Pulmonary artery endothelial cell (primary cell): ENCODE measurements around the gene LCMT2. TPM values are rescaled to one million over a fixed set of nuclear protein-coding genes. Genes with fewer than 3 reads are reported as not detected.
"Not testable (repeated sequence)": the region's sequence is repeated elsewhere in the genome, so short reads cannot be mapped to it uniquely, and the experiment has no call there.

Experiments
- DNase-seq: peaks from one replicate; pipeline ENCODE4 v3.0.0-alpha.2; 2011; ENCODE audit warnings: low read depth, low spot score
- total RNA-seq: library from RNA; depleted of rRNA; stranded (reverse); fragments of >200 nt; gene quantifications from 2 replicates; pipeline ENCODE4 v1.2.3, GENCODE V29; 2014

LCMT2 gene
- total RNA-seq, 1 donor from 2014 or later = 5.5 TPM

DNA sequence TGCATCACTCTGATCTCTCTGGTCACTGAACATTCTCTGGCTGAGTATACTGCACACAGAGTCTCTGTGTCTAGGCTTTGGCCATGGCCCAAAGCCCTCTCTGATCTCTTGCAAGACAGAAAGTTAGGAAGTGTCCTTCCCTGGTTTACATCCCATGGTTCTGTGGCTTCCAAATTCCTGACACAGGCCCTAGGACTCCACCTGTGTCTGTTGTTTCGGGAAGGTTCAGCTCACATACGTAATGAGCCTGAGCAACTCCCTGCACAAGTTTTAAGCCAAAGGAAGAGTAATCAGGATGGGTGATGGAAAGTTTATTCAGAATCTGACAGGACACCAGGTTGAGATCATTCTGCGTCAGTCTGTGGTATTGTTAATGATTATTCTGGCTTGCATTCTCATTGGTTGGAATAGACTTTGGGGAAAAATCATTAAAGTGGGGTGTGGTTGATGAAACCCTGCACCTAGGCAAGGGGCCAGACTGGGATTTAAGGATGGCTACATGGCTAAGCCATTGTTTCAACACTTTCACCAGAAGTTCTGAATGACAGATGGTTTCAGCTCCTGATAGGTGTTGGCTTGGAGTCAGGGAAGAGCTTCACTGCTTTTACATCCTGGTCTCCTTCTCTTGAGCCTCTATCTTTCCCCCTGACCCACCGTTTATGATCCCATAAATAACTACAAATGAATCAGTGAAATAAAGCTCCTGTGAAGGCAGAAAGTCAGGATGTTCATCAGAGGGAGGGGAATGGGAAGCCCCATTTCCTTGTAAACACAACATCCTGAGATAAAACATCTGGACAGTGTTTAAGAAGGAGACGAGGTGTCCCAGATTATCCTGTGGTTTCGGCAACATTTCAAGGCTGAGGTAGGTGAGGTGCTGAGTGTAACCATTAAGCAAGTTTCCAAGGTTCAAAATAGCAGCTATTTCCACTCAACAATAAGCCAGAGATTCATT is 14.1 kb downstream of the LCMT2 start:
- DNase-seq = no peak

DNA sequence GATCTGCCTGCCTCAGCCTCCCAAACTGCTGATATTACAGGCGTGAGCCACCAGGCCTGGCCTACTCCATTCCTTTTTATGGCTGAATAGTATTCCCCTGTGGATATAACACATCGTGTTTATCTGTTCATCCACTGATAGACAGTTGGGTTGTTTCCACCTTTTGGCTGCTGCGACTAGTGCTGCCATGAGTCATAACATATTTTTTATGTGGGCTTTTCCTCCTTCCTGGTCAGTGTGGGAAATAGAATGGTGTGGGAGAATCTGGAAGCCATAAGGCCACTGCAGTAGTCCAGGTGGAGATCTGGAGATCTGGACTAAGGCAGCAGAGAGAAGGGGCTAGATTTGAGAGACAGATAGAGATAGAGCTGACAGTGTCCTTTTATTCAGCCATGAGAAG is 16.2 kb downstream of the LCMT2 start:
- DNase-seq = no peak

DNA sequence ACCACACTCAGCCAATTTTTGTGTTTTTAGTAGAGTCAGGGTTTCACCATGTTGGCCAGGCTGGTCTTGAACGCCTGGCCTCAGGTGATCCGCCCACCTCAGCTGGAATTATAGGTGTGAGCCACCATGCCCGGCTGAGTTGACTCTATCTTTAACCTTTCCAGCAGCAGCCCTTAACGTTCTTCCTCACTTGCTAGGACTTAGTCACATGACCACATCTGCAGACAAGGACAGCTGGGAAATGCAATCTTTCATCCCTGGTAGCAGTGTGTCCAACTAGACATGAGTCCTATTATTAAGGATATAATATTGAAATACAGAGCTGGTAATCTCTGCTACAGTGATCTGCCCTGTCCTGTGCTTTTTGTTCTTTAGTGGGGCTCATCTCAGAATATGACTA is 18.0 kb downstream of the LCMT2 start:
- DNase-seq = no peak

DNA sequence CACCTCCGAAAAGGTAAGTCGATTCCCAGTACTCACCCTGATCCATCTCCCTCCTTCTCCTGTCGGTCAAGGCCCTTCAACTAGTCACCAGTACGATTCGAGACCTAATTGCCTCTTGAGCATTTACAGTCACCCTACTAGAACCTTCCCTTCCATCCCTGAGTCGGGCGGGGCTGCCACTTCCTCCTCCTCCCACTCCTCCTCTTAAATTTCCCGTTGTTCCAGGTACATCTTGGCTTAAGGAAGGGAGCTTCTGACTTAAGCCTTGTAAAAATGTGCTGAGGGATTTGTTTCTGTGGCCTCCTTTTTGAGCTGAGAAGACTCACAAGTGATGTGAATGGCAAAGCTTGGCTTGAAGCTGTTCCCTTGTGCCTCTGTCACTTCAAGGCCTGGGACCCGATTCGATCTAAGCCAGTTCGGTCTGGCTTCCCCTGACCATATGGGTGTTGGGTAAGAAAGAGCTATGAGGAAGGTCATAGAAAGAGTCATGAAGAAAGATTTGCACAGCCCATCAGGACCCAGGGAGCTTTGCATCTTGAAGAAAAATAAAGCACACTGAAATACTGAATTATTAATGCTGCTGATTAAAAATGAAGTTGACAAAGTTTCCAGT is 28.1 kb downstream of the LCMT2 start, which contains the start of gene TGM7:
TGM7 (minus strand) TSS at position 51 of the 613 bp plus-strand sequence.
- no peak for DNase-seq

DNA sequence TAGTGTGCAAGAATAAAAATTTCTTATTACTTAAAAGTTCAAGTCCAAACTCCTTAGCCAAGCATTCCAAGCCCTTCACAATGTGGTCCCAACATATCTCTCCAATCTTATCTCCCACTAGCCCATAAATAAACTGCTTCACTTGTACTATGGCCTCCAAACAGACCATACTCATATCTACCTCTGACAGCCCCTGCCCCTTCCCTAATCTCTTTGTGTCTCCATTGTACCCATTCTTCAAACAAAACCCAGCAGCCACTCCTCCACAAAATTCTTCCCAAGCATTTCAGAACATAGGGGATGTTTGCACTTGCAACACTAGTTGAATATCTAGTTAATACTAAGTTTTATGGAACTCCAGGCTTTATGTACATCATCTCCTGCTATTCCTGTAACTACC is 30.5 kb downstream of the LCMT2 start:
- DNase-seq = no peak

DNA sequence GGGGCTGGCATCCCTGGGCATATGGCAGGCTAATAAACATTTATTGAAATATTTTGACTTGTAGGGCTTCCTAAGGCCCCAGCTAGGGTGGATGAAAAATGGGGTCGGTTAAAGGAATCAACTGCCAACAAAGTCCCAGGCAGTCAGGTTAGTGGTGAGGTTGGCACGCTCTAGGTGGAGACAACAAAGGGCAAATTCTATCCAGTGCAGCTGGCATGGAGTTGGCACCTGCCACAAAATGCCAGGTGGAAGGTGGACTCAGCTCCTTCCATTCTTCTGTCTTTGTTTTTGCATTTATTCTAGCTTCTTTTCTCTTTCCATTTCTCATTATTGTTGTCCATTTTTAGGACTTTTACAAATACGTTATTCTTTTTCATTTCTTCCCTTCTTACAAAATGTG is 31.0 kb downstream of the LCMT2 start:
- no peak for DNase-seq

DNA sequence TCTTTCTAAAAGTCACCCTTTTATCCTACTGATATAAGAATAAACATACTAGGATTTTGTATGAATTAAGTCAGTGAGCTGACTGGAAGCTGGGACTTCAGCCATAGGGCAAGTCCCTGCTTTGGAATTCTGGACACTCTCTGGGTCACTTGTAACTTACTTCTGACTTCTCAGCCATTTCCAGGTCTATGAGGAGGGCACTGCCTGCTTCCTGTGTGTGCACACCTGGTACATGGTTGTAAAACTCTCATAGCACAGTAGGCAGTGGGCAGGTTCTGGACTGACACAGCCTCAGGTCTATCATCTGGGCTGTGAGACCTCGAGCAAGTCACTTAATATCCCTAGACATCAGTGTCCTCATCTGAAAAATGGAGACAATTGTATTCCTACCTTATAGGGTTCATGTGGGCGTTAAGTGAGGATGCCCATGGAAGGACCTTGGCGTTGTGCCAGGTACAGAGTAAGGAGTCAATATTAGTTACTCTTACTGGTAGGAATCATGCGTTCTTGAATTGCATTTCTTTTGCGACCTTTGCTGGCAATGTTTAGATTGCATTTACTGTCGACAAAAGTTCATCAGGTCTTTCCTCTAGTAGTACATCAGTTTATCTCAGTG is 36.2 kb downstream of the LCMT2 start:
- no peak for DNase-seq

DNA sequence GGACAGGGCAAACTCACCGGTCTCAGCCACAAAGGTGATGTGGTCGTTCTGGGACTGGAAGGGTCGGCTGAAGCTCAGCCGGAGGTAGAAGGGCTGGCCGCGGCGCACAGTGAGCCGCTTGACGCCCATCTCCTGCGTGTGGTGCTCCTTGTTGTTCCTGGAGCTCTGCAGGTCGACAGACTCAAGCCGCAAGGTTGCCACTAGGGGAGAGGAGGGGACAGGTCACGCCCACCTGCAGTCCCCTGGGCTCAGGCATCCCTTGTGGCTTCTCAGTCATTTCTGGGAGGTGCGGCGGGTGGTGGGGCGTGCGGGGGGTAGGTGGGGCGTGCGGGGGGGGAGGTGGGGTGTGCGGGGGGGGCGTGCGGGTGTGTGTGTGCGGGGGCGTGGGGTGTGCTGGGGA is 36.9 kb downstream of the LCMT2 start:
- DNase-seq = no peak

DNA sequence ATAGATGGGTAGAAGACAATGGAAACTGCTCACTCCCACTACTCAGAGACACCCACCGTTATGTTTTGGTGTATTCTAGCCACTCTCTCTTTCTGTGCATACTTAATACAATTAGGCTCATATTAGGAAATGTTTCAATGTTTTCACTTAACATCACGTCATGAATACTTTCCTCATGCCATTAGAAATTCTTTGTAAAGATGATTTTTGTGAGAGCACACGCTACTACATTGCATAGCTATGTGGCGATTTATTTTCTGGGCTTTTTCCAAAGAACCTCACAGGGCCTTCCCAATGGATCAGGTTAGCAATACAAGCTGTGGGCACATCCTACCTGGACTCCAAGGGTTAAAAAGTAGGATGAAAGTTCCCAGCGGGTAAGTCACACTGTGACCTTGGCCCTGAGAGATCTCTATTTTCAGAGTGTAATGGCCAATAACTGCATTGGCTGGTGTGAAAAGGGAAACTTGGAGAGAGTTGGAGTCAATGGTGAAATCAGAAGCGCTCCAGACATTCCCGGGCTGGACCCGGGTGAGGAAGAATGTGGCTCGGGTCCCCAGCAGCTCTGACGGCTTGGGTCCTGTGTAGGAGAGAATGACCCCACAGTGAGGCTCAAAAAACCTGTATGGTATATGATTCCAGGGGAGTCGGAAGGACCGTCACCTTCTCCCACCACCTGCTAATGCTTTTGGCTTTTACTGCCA is 37.8 kb downstream of the LCMT2 start:
- no peak for DNase-seq

DNA sequence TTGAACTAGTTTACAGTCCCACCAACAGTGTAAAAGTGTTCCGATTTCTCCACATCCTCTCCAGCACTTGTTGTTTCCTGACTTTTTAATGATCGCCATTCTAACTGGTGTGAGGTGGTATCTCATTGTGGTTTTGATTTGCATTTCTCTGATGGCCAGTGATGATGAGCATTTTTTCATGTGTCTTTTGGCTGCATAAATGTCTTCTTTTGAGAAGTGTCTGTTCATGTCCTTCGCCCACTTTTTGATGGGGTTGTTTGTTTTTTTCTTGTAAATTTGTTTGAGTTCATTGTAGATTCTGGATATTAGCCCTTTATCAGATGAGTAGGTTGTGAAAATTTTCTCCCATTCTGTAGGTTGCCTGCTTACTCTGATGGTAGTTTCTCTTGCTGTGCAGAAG is 40.7 kb downstream of the LCMT2 start:
- DNase-seq = not testable (repeated sequence)

DNA sequence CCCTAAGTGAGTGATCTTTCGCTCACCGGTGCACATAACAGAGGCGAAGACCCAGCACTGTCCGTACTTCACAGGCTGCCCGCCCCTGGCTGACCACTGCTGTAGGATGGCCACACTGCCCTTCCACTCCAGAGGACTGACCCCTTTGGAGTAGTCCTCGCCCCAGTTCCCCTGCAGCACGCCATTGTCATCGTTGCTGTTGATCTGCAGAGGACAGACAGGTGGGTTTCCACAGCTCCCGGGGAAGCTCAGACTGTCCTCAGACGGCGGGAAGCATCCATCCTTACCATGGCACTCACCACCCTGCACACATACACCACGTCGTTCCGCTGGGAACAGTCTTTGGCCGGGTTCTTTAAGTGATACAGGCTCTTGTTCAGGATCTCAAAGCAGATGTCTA is 43.1 kb downstream of the LCMT2 start:
- no peak for DNase-seq

DNA sequence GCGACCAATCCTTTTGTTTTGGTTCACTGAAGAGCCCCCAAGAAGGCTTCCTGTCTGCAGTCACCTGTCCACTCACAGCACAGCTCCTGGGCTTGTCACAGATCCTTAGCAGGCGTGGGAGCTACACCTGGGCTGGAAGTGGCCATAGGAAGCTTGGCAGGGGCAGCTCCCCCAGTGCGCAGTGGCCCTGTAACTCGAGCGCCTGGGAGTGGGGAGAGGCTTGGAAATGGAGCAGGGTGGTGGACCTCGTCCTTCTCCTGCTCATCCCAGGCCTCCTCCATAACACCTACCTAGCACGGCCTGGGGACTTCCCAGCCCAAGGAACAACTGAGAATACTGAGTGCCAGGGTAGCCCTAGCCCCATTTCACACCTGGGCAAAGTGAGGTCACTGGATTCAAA is 44.3 kb downstream of the LCMT2 start:
- no peak for DNase-seq

DNA sequence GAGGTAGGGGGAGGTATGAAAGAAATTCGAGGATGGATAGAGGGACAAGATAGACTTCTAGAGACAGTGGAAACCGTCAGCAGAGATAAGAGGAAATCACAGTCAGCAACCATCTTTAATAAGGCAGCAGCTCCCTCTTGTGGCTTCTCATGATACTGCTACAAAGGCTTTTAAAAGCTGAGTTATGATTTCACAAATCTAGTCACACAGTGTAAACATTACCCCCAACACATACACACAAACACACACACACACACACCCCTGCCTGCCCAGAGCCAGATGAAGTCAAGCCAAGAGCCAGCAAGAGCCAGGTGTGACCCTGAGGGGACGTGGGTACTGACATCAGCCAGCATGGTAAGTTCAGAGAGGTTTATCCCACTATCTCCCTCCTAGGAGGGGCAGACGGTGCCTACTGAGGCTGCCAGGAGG is 44.8 kb downstream of the LCMT2 start:
- no peak for DNase-seq

DNA sequence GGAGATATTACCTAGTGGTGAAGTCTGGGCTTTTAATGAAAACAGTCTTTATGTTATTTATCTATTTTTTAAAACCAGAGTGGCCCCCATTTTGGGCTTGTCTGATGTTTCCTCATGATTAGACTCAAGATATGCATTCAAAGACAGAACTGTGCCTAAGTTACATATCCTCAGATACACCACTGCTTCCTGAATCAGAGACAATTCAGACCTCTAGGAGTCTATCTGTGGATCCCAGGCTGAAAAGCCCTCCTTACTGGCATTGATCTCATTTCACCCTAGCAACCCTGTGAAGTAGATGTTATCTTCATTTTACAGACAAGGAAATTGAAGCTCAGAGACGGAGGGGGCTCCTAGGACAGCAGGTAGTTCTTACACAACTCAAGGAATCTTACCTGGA is 46.8 kb downstream of the LCMT2 start:
- DNase-seq = no peak

DNA sequence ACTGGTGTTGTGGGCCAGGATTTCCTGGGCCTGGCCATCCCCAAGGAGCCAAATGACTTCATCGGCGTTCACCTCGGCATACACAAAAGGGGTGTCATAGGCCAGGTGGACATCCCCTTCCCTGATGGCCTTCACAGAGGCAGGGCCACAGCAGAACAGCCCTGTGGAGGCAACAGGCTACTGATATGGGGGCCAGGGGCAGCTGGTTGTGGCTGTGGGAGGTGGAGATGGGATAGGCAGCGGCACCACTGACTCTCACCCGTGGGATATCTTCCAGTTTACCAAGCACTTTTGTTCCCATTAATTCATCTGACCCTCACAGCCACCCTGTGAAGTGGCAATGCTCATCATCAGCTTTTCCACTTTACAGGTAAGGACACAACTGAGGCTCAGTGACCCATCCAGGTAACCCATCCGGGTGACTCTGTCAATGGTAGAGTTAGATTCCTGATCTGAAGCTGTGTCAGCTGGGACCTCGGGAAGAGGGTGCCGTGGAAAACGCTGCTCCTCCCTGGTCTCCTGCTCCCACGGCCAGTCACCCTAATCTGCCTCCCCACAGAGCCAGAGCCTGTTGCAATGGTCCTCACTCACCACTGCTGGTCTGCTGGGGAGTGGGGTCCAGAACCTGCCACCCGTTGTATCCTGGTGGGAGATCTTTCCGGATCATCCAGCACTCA is 48.3 kb downstream of the LCMT2 start:
- DNase-seq = no peak

DNA sequence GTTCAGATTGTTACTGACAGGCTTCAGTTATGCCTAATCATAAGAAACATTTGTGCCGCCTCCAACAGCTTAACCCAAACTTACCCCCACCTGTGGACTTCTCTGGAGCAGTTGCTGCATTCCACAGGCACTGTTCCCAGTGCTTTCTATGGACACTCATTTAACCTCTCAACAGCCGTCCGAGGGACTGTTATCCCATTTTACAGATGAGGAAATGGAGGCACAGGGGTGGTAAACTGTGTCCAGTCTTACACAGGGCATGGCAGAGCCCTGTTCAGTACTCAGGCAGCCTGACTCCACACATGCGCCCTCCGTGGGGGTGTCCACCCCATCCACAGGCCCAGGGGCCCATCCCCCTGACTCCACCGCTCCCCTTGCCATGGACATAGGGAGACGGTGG is 49.4 kb downstream of the LCMT2 start:
- no peak for DNase-seq

DNA sequence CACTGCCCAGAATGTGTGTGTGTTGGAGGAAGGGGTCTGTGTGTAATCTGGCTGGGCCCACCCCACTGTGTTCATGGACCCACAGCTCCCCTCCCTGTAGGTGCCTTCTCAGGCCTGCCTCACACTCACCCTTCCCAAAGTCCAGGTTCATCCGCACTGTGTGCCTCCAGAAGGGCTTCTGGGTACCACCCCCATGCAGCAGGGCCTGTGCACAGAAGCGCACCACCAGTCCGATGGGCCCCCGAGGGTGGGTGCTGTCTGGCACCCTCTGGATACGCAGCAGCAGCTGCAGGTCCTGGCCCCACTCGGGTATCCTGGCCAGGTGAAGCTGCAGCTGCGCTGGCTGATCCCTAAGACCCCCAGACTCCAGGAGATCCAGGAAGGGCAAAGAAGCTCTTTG is 50.9 kb downstream of the LCMT2 start:
- no peak for DNase-seq

DNA sequence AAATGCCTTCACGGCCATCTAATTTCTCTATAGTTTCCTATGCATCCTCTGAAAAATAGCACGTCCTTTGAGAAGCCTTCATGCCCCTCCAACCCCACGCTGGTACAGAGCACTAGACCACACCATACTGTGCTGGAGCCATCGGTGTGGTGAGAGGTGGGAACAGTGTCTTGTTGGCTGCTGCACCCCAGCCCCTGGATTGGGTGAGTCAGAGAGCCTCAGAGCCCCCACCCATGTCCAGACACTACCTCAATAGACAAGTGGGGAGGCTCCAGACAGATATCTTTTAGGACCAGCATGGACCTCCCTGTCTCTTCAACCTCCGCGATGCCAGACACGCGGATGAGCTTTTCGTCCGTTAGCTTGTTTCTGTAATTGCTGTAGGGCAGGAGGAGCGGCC is 51.5 kb downstream of the LCMT2 start:
- DNase-seq = no peak

DNA sequence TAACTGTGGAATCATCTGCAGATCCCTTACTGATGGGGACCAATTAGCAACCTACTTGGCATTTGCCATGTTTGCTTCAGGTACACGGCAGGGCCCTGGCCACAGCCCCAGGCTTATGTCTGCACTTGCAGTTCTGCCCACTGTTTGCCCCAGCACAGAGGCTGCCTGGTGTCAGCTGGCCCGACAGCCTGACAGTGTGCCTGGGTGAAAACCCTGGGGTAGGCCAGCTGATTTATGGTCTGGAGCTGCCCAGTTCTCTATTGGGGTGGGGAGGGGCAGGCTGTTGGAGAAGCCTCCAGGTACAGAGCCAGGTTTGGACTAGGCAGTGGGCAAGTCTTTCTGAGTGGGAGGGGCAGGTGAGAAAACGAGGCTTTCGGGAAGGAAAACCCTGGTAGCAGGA is 52.5 kb downstream of the LCMT2 start:
- DNase-seq = no peak

DNA sequence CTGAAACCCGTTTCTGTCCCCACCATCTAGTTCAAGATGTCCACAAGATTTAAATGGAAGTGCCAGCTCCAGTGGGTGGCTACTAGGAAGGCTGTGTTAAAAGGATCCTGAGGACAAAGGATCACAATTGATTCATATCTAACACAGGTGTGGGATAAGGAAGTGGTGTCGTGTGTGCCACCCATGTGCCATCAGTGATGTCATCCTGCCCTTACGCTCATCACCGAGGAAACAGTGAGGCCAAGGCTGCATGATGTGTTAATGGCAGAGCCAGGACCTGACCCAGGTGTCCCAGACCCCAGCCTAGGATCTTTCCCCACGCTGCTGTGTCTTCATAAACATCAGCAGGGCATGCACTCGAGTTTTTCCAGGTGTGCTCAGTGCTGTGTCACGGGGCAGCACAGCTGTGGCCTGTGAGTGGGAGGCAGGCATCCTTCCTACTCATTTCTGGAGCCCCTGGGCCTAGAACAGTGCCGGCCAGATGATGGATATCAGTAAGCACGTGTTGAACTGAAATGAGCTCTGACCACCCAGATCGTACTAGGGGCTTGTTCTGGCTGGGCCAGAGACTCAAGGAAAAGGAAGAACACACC is 53.0 kb downstream of the LCMT2 start:
- DNase-seq = no peak
